Measurements from ENCODE around the gene FDX1.

GRCh38 chr11:110407315-110407714 is 22.4 kb upstream of the FDX1 start:
- TF ChIP-seq CTCF (IDR thresholded peaks at IDR 0.05) (no peak), POLR2AphosphoS5 (IDR thresholded peaks at IDR 0.05; ENCODE audit: low read depth, low read length) (no peak), TCF7L2 (IDR thresholded peaks at IDR 0.05; ENCODE audit: low read depth, low read length) (no peak), REST (IDR thresholded peaks at IDR 0.05; ENCODE audit: insufficient read depth in 1 of 2, low read depth in 2 of 2, low read length in 1 of 2) (no peak)

Measured in Panc1 (cell line).